22Rv1 (cell line): ENCODE measurements around the gene NUP133.

Experiments
- H3K27ac ChIP-seq: fragments of 450-650 bp; 2 replicates; pipeline ENCODE4 v1.5.1; 2017
- ZFX ChIP-seq: fragments of 450-650 bp; IDR thresholded peaks from 2 replicates; pipeline ENCODE4 v1.6.1; 2017; ENCODE audit warnings: antibody characterized with exemption, borderline replicate concordance
- TF ChIP-seq, protein P1 (sequence below): fragments of 450-650 bp; IDR thresholded peaks from 2 replicates; pipeline ENCODE4 v1.5.1; 2017; ENCODE audit warnings: mild to moderate bottlenecking

NUP133 gene

GRCh38 chr1:229412056-229412455 lies 96.1 kb downstream of the NUP133 start:
- H3K27ac ChIP-seq, result peak overlapping the region; percentile 75
- TF ChIP-seq ZFX, result no peak
- TF ChIP-seq, protein P1, sequence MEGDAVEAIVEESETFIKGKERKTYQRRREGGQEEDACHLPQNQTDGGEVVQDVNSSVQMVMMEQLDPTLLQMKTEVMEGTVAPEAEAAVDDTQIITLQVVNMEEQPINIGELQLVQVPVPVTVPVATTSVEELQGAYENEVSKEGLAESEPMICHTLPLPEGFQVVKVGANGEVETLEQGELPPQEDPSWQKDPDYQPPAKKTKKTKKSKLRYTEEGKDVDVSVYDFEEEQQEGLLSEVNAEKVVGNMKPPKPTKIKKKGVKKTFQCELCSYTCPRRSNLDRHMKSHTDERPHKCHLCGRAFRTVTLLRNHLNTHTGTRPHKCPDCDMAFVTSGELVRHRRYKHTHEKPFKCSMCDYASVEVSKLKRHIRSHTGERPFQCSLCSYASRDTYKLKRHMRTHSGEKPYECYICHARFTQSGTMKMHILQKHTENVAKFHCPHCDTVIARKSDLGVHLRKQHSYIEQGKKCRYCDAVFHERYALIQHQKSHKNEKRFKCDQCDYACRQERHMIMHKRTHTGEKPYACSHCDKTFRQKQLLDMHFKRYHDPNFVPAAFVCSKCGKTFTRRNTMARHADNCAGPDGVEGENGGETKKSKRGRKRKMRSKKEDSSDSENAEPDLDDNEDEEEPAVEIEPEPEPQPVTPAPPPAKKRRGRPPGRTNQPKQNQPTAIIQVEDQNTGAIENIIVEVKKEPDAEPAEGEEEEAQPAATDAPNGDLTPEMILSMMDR, result no peak

DNA sequence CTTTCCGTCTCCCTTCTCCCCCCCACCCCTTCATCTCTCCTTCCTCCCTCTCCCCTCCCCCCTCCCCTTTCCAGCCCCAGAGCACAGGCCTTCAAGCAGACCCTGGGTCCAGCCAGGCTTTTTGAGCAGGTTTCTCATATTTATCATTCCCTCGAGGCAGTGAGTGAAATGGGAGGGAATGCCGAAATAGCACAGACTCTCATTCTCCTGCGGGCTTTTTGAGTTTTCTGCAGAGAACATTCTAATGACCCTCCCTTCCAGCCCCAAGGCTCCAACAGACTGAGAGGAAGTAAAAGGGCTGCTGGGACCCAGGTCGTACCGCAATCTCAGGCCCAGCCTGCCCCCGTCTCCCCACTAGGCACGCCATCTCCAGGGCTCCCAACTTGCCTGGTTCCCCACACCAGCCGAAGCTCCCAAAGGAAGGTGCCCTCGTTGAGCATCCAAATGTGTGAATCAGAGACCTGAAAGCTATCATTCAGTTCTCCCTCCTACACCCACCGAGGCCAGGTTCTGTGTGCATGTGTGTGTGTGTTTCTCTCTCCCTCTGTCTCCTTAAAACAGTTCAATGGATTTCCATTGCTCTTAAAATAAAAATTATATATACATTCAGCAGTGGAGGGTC lies 96.6 kb downstream of the NUP133 start:
- TF ChIP-seq, protein P1, result no peak
- no peak for TF ChIP-seq ZFX
- H3K27ac ChIP-seq, result peak overlapping the region; percentile 75

- TF ChIP-seq ZFX, result no peak
- TF ChIP-seq, protein P1, result peak; percentile 11; the same call in 1 of the 2 replicates
- H3K27ac ChIP-seq, result peak overlapping the region; percentile 75
Observed at GRCh38 chr1:229410692-229411433, 97.3 kb downstream of the NUP133 start.

- TF ChIP-seq ZFX, result no peak
- TF ChIP-seq, protein P1, result no peak
- peak overlapping the region; percentile 75 for H3K27ac ChIP-seq
Observed at GRCh38 chr1:229410370-229410691, 97.8 kb downstream of the NUP133 start.

DNA sequence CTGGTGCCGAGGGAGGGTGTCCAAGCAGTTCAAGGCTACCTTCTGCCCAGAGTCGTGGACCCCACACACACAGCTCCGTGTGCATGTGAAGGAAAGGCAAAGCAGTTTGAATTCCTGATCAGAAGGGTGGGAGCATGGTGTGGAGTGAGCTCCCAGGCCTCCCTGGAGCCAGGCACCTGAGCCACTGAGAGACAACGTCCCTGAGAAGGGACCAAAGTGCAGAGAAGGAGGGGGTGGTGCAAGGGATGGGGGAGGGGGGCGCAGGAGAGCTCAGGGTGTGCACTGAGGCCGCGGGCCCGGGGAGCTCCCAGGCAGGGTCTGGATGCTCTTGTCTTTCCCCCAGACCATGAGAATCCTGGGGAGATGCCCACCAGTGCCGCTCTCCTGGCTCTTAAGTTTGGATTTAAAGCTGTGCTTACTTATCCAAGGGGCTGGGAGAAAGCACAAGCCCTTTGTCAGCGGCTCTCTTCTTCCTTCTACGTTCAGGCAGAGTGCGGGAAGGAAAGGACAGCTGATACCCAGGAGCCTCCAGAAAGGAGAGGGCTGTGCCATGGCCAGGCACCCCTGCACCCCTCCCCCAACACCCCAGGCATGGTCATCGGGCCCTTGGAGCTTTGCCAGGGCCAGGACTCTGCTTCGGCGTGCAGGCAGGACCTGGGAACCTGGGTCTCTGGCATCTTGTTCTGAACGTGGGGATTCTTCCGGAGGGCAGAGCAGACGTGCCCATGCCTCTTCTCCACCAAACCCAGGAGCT lies 98.3 kb downstream of the NUP133 start:
- no peak overlapping the region for H3K27ac ChIP-seq
- TF ChIP-seq ZFX, result no peak
- TF ChIP-seq, protein P1, result no peak

GRCh38 chr1:229408458-229409037 lies 99.6 kb downstream of the NUP133 start:
- no peak overlapping the region for H3K27ac ChIP-seq
- TF ChIP-seq, protein P1, result no peak
- TF ChIP-seq ZFX, result no peak
